Glomerular endothelial cell (primary cell): Measurements from ENCODE around the gene NUP214. TPM values are rescaled to one million over a fixed set of nuclear protein-coding genes. Genes with fewer than 3 reads are reported as not detected.
"Not testable (repeated sequence)": the region's sequence is repeated elsewhere in the genome, so short reads cannot be mapped to it uniquely, and the experiment has no call there.

ENCODE experiments used
- DNase-seq: peaks from one replicate; pipeline ENCODE4 v3.0.0-alpha.2; 2011; ENCODE audit warnings: low read depth, low spot score; ENCODE audit errors: extremely low read depth
- total RNA-seq: library from RNA; depleted of rRNA; stranded (reverse); fragments of >200 nt; gene quantifications from 2 replicates; pipeline ENCODE4 v1.2.3, GENCODE V29; 2015

Gene NUP214
- total RNA-seq, 1 donor from 2014 or later = 36.9 TPM

DNA sequence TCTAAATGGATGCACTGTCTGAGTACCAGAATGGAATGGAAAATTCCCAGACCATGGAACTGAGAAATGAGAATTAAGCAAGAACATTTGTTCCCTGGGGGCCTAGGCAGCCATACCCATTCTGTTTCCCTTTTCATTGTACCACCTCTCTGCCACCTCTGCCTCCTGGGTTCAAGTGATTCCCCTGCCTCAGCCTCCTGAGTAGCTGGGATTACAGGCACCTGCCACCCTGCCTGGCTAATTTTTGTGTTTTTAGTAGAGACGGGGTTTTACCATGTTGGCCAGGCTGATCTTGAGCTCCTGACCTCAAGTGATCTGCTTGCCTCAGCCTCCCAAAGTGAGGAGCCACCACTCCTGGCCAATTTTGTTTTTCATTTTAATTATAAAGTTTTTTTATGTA lies 33.3 kb downstream of the NUP214 start:
- DNase-seq = not testable (repeated sequence)

- no peak for DNase-seq
Observed at GRCh38 chr9:131160416-131161112, 35.2 kb downstream of the NUP214 start.

DNA sequence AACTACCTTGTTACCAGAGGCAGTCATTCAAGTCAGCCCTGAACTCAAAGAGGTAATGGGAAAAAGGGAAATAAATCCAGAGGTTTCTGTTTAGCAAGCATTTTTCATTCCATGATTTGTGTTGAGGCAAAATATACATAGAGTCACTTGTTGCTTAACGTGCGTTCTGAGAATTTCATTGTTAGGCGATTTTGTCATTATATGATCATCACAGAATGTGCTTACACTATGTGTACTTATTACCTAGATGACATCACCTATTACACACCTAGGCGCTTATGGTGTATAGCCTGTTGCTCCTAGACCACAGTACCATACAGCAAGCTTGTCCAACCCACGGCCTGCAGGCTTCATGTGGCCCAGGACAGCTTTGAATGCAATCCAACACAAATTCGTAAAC lies 36.2 kb downstream of the NUP214 start:
- DNase-seq = no peak

DNA sequence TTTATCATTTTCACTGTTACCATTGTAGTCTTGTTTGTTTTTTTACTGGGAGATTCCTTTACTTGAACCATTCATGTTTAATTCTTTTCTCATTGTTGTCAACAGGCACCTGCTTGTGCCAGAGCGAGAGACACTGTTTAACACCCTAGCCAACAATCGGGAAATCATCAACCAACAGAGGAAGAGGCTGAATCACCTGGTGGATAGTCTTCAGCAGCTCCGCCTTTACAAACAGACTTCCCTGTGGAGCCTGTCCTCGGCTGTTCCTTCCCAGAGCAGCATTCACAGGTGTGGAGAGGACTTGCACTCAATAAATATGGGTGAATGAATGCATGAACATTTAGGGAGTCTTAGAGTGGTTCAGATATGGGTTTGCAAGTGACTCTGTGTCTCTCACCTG lies 37.5 kb downstream of the NUP214 start:
- DNase-seq = no peak

DNA sequence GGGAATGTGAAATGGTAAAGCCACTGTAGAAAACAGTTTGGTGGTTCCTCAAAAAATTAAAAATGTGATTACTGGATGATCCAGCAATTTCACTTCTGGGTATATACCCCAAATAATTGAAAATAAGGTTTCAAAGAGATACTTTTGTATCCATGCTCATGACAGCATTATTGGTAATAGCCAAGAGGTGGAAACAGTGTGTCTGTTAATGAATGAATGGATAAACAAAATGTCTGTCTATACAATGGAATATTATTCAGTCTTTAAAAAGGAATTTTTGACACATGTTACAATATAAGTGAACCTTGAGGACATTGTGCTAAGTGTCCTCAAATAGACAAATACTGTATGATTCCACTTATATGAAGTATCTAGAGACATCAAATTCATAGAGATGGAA lies 40.1 kb downstream of the NUP214 start:
- no peak for DNase-seq

DNA sequence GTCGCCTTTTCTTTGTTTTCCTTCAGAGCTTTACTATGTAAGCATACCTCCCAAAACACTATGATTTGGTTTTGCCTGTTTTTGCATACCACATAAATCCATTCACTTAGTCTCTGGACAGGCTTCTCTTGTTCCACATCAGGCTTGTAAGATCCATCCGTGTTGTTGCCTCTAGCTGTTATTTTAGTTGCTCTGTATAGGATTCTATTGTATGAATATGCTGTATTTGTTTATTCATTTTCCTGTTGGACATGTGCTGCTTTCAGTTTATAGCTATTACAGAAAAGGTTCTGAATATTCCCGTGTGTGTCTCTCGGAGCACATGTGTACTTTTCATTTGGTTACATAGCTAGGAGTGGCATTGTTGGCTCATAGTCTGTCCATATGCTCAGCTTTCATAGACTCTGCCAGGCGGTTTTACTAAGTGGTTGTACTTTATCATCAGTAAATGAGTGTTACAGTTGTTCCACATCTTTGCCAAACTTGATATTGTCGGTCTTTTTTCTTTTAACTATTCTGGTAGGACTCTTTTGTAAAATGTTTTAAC lies 41.8 kb downstream of the NUP214 start:
- no peak for DNase-seq

DNA sequence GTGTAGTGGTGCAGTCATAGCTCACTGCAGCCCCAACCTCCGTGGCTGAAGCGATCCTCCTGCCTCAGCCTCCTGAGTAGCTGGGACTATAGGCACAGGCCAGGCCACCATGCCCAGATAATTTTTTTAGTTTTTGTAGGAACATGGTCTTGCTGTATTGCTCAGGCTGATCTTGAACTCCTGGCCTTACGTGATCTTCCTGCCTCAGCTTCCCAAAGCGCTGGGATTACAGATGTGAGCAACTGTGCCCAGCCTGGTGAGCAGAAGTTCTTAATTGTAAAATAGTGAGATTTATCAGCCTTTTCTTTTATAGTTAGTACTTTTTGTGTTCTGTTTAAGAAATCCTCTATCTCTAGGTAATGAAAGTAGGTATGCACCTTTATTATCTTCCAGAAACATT lies 42.5 kb downstream of the NUP214 start:
- DNase-seq = no peak

- DNase-seq = no peak
Observed at GRCh38 chr9:131169563-131170240, 44.3 kb downstream of the NUP214 start.

- DNase-seq = no peak
Observed at GRCh38 chr9:131173995-131174394, 48.6 kb downstream of the NUP214 start.

GRCh38 chr9:131174681-131175239 lies 49.4 kb downstream of the NUP214 start:
- no peak for DNase-seq

- DNase-seq = no peak
Observed at GRCh38 chr9:131177898-131178297, 52.5 kb downstream of the NUP214 start.

DNA sequence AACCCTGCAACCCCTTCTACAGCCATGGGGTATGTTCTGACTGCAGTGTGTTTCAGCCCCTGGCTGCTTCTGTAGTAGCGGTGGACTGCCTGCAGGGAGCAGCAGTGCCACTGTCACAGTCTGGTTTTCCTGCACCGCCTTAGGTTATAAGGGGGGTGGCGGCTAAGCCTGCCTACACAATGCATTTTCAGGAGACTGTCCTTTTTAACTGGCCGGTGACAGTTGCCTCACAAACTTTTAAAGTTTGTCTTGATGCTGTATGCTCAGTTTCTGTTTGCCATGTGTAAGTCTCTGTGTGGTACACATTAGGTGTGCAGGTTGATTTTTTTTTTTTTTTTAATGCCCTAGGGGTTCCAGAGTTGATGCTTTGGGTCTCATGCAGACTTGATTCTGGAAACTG lies 53.0 kb downstream of the NUP214 start:
- peak; percentile 18 for DNase-seq

- DNase-seq = no peak
Observed at GRCh38 chr9:131178926-131179325, 53.5 kb downstream of the NUP214 start.

DNA sequence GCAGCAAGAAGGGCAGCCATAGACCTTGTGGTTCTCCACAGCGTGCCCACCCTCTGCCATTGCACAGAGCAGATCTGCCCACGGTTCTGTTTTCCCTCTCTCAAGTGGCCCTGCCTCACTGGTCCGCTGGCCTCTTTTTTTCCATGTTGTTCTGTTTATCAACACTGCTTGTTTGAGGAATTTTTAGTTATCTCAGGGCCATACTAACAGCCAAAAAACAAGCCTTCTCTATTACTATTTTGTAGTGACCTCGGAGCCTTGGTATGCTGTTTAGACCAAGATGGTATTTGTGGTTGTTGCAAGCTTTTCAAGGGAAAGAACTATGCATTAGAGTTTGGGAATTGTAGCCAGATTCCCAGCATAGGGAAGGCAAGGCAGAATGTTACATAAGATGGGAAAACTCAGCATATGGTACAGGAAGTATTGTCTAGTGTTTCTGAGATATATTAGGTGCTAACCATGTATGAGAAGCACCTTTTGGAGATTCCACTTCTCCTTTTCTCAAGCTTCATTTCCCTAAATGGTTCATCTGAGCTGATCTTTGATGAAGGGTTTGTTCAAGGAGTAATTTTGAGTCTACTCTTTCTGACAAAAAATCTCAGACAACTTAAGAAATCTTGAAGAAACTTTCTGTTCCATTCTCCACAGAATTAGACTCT lies 54.3 kb downstream of the NUP214 start:
- no peak for DNase-seq

GRCh38 chr9:131180454-131180853 lies 55.1 kb downstream of the NUP214 start:
- DNase-seq = no peak

DNA sequence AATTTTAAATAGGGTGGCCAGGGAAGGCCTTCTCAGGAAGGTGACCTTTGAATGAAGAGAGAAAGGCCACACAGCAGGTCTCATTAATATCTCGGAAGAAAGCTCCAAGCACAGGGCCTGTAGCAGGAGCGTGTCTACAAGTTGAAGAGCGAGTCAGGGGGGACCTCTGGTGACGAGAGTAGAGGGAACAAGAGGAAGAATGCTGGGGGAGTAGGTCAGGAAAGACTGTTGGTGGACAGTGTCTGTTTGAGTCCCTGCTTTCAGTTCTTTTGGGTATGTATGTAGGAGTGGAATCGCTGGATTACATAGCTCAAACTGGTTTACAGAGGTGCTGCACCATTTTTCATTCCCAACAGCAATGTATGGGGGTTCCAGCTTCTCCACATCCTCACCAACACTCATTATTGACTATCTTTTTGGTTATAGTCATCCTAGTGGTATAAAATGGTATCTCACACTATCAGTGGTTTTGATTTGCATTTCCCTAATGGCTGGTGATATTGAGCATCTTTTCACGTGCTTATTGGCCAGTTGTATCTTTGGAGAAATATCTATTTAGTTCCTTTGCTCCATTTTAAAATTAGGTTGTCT lies 55.8 kb downstream of the NUP214 start:
- no peak for DNase-seq

- no peak for DNase-seq
Observed at GRCh38 chr9:131185924-131186323, 60.5 kb downstream of the NUP214 start.

GRCh38 chr9:131186622-131187021 lies 61.2 kb downstream of the NUP214 start:
- no peak for DNase-seq

- no peak for DNase-seq
Observed at GRCh38 chr9:131187957-131188356, 62.6 kb downstream of the NUP214 start.

DNA sequence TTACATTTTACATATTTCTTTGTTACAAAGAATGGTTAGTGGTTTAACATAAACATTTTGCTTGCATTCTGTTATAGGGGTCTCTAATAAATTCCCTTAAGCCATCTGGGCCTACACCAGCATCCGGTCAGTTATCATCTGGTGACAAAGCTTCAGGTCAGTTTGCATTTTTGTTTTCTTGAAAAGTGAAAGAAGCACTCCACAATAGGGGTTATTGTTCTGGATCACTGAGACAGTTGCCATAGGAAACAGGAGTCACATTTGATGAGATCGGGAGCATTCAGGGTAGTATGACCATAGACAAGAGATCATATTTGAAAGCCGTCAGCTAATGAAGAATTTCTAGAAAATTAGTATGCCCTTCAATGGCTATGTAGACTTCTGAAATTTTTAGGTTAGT lies 63.6 kb downstream of the NUP214 start:
- no peak for DNase-seq

DNA sequence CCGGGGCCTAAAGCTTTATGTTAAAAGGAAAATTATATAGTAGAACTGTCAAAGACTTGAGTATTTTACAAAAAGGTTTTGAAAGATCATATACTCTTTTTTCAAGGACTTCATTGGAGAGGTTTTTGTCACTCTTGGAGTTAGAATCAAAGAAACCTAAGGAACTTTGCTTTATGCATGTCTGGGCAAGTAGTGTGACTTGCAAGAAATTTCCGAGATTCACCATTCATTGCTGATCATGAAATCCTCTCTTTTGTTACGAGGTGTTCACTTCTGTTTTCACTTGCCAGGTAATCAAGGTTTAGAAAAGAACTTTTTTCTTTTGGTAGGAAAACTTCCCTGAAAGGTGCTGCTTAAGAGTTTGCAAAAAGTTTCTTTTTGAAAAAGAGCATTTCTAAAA lies 64.8 kb downstream of the NUP214 start:
- DNase-seq = no peak
